Measurements from ENCODE around the gene GNE. TPM values are rescaled to one million over a fixed set of nuclear protein-coding genes. Genes with fewer than 3 reads are reported as not detected.
"Not testable (repeated sequence)": the region's sequence is repeated elsewhere in the genome, so short reads cannot be mapped to it uniquely, and the experiment has no call there.

Gene GNE, protein sequence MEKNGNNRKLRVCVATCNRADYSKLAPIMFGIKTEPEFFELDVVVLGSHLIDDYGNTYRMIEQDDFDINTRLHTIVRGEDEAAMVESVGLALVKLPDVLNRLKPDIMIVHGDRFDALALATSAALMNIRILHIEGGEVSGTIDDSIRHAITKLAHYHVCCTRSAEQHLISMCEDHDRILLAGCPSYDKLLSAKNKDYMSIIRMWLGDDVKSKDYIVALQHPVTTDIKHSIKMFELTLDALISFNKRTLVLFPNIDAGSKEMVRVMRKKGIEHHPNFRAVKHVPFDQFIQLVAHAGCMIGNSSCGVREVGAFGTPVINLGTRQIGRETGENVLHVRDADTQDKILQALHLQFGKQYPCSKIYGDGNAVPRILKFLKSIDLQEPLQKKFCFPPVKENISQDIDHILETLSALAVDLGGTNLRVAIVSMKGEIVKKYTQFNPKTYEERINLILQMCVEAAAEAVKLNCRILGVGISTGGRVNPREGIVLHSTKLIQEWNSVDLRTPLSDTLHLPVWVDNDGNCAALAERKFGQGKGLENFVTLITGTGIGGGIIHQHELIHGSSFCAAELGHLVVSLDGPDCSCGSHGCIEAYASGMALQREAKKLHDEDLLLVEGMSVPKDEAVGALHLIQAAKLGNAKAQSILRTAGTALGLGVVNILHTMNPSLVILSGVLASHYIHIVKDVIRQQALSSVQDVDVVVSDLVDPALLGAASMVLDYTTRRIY
- total RNA-seq (2014; rRNA removed) (10.2 and 10.9 TPM in 2 replicates), Bru-seq, nascent RNA (percentile 62 among the genes with signal in this experiment), BruChase-seq, experiment 1, labeled RNA remaining after a 6-hour chase (percentile 74 among the genes with signal in this experiment), BruChase-seq, experiment 2, labeled RNA remaining after a 2-hour chase (percentile 73 among the genes with signal in this experiment)
- long read RNA-seq, partial matches to known transcripts: 7 of 11 reads
- long read RNA-seq, other reads (novel, unspliced or antisense): 4 of 11 reads

- Histone ChIP-seq H3K27ac (ENCODE audit: low read length) (peak within 1 kb of the TSS; percentile 57), H3K79me2 (ENCODE audit: low read length) (peaks cover 11% of the 10 kb centered on the region), H3K9ac (ENCODE audit: low read length) (peak within 1 kb of the TSS; percentile 77), H4K20me1 (ENCODE audit: low read length) (no peaks in the 10 kb centered on the region), H2AFZ (ENCODE audit: low read length) (peak within 1 kb of the TSS; percentile 92), H3K9me2 (replicated peaks; ENCODE audit: low read length) (no peaks in the 10 kb centered on the region), H3K4me1 (ENCODE audit: insufficient read depth, low read length) (peaks cover 5% of the 10 kb centered on the region; the same call in 1 of the 2 replicates), H3K9me3 (ENCODE audit: low read length) (no peaks in the 10 kb centered on the region), H3F3A (ENCODE audit: low read length, unreplicated experiment) (no peaks in the 10 kb centered on the region), H3K4me2 (ENCODE audit: low read length) (peak within 1 kb of the TSS; percentile 94), H3K4me3 (ENCODE audit: low read length) (peak within 1 kb of the TSS; percentile 83), H3K36me3 (ENCODE audit: low read depth, low read length) (no peaks in the 10 kb centered on the region), H3K27me3 (ENCODE audit: low read length) (no peaks in the 10 kb centered on the region)
- TF ChIP-seq EZH2phosphoT487 (IDR thresholded peaks at IDR 0.05; ENCODE audit: borderline replicate concordance, low read length): no peak
- TF ChIP-seq EZH2 (IDR thresholded peaks at IDR 0.05; ENCODE audit: low read length, unreplicated experiment): no peak
- TF ChIP-seq CTCF (conservative IDR thresholded peaks at IDR 0.05; ENCODE audit: low read depth, low read length): no peak
- ChIA-PET CTCF (no interaction called here), POLR2A (ENCODE audit: unreplicated experiment) (interaction anchor here (0.6 to 1.0 kb wide), 5 partner anchors 9 to 149 kb away, joined by 3 to 5 read pairs (median 4); no protein-coding TSS in a partner anchor)
- intact Hi-C loops (cut with micrococcal nuclease): no loop called here
- BruUV-seq (replicated peaks): TSS peak; percentile 79
- peak; percentile 89 for DNase-seq
- peak; percentile 93 for ATAC-seq
These were observed at the start of gene GNE for GRCh38 chr9:36258208-36258995. Gene GNE (minus strand): TSS chr9:36258448. CDS start chr9:36249355, 9,093 bp downstream.

- peak overlapping the region; percentile 72 for H2AFZ ChIP-seq (ENCODE audit: low read length)
- no peaks in the 10 kb centered on the region for H3K9me2 ChIP-seq (replicated peaks; ENCODE audit: low read length)
- CTCF ChIA-PET: interaction anchor here (0.7 kb wide), 1 partner anchor 158 kb away, joined by 3 read pairs; no protein-coding TSS in a partner anchor
- DNase-seq (peak; percentile 66), ATAC-seq (peak; percentile 86)
- H4K20me1 ChIP-seq (ENCODE audit: low read length): no peaks in the 10 kb centered on the region
- intact Hi-C loops (cut with micrococcal nuclease): no loop called here
- no peak overlapping the region for H3K4me3 ChIP-seq (ENCODE audit: low read length)
- H3K27me3 ChIP-seq (ENCODE audit: low read length): no peaks in the 10 kb centered on the region
- peak overlapping the region; percentile 79 for H3K27ac ChIP-seq (ENCODE audit: low read length)
- H3K9ac ChIP-seq (ENCODE audit: low read length): no peak overlapping the region; the same call in 1 of the 2 replicates
- H3K4me1 ChIP-seq (ENCODE audit: insufficient read depth, low read length): peaks cover 10% of the 10 kb centered on the region
- H3F3A ChIP-seq (ENCODE audit: low read length, unreplicated experiment): no peaks in the 10 kb centered on the region
- H3K9me3 ChIP-seq (ENCODE audit: low read length): no peaks in the 10 kb centered on the region
- no peaks in the 10 kb centered on the region for H3K79me2 ChIP-seq (ENCODE audit: low read length)
- POLR2A ChIA-PET (ENCODE audit: unreplicated experiment): interaction anchor here (0.6 to 0.8 kb wide), 3 partner anchors 11 to 51 kb away, joined by 3 to 6 read pairs (median 4); partner anchors contain the start of gene GNE
- H3K36me3 ChIP-seq (ENCODE audit: low read depth, low read length): no peaks in the 10 kb centered on the region
- TF ChIP-seq EZH2 (IDR thresholded peaks at IDR 0.05; ENCODE audit: low read length, unreplicated experiment): no peak
- TF ChIP-seq EZH2phosphoT487 (IDR thresholded peaks at IDR 0.05; ENCODE audit: borderline replicate concordance, low read length): no peak
- TF ChIP-seq CTCF (conservative IDR thresholded peaks at IDR 0.05; ENCODE audit: low read depth, low read length): no peak
- BruUV-seq (replicated peaks): no TSS peak
- peak overlapping the region; percentile 48 for H3K4me2 ChIP-seq (ENCODE audit: low read length)
These were observed 48.4 kb upstream of the GNE start for GRCh38 chr9:36306471-36307306.

- ATAC-seq; H3K27ac ChIP-seq (ENCODE audit: low read length); H3K9ac ChIP-seq (ENCODE audit: low read length); H3K4me3 ChIP-seq (ENCODE audit: low read length); intact Hi-C loops (cut with micrococcal nuclease); H2AFZ ChIP-seq (ENCODE audit: low read length); H3F3A ChIP-seq (ENCODE audit: low read length, unreplicated experiment); H3K4me2 ChIP-seq (ENCODE audit: low read length); H3K4me1 ChIP-seq (ENCODE audit: insufficient read depth, low read length); H3K79me2 ChIP-seq (ENCODE audit: low read length); BruUV-seq (replicated peaks); H3K27me3 ChIP-seq (ENCODE audit: low read length); DNase-seq; H4K20me1 ChIP-seq (ENCODE audit: low read length); H3K9me2 ChIP-seq (replicated peaks; ENCODE audit: low read length); H3K36me3 ChIP-seq (ENCODE audit: low read depth, low read length); H3K9me3 ChIP-seq (ENCODE audit: low read length); CTCF ChIA-PET; POLR2A ChIA-PET (ENCODE audit: unreplicated experiment): not testable (repeated sequence)
These were observed 46.1 kb upstream of the GNE start for GRCh38 chr9:36304366-36304765.

Data from PC-3 (cell line).